ENCODE results near the gene CRLF1. TPM values are rescaled to one million over a fixed set of nuclear protein-coding genes. Genes with fewer than 3 reads are reported as not detected.
A peak's percentile ranks its signal among the peaks of the same experiment; 100 is the strongest.

The CRLF1 gene
- total and polyA plus RNA-seq, 9 donors = 11.0 to 52.6 (median 35.7) TPM

DNA sequence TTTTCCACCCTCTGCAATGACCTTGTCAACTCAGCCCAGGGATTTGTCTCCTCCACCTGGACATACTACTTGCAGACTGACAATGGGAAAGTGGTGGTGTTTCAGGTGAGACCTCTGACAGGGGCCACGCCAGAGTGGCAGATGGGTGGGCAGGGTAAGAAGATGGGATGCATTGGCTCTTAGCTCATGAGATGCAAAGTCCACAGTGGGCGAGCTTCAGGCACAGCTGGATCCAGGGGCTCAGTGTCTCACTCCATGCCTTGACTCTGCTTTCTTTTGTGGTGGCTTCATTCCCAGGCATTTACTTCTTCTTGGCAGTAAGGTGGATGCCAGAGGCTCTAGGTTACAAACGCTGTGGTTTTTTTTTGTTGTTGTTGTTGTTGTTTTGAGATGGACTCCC, 9.4 kb upstream of the CRLF1 start:
- H3K4me3 ChIP-seq (ENCODE audit: low read length) = no peak overlapping the region
- H3K4me1 ChIP-seq (ENCODE audit: control insufficient read depth, insufficient read depth, low read length) = peaks cover 21% of the 10 kb centered on the region
- no peak for DNase-seq
- no peaks in the 10 kb centered on the region for H3K9me3 ChIP-seq (replicated peaks; ENCODE audit: control insufficient read depth, low read depth, low read length)
- H3K27ac ChIP-seq (ENCODE audit: low read length) = no peak overlapping the region
- 100% methylated on average over 1 of the region's 3 CpGs for WGBS (ENCODE audit: insufficient coverage)
- H3K27me3 ChIP-seq (ENCODE audit: control insufficient read depth, insufficient read depth, low read length) = peaks cover 51% of the 10 kb centered on the region
- H3K36me3 ChIP-seq (ENCODE audit: control insufficient read depth, insufficient read depth, low read length) = no peaks in the 10 kb centered on the region

DNA sequence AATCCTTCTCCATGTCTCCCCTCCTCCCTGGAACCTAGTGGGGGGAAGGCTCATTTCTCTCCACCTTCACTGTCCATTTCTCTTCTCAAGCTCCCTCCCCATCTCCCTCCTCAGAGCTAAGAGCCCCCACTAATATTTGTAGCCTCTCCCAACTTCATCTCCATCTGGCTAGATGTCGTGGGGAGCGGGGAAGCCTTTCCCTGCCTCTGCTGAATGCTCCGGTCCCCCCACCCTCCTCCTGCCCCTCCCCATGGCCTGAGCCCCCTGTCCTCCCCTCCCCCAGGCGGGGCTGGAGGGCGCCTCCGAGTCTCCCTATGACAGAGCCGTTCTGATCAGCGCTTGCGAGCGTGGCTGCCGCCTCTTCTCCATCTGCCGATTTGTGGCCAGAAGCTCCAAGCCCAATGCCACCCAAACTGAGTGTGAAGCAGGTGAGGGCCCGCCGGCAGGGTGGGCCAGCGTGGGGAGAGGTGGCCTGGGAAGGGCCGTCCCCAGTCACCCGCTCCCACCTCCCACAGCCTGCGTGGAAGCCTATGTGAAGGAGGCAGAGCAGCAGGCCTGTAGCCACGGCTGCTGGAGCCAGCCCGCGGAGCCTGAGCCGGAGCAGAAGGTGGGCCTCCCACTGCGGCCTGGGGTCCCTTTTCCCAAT, 7.1 kb upstream of the CRLF1 start:
- H3K27ac ChIP-seq (ENCODE audit: low read length) = no peak overlapping the region
- H3K27me3 ChIP-seq (ENCODE audit: control insufficient read depth, insufficient read depth, low read length) = peaks cover 74% of the 10 kb centered on the region
- H3K9me3 ChIP-seq (replicated peaks; ENCODE audit: control insufficient read depth, low read depth, low read length) = no peaks in the 10 kb centered on the region
- H3K36me3 ChIP-seq (ENCODE audit: control insufficient read depth, insufficient read depth, low read length) = no peaks in the 10 kb centered on the region
- H3K4me3 ChIP-seq (ENCODE audit: low read length) = no peak overlapping the region
- peaks cover 24% of the 10 kb centered on the region for H3K4me1 ChIP-seq (ENCODE audit: control insufficient read depth, insufficient read depth, low read length)
- 36% methylated on average over 14 of the region's 23 CpGs for WGBS (ENCODE audit: insufficient coverage)
- no peak for DNase-seq

DNA sequence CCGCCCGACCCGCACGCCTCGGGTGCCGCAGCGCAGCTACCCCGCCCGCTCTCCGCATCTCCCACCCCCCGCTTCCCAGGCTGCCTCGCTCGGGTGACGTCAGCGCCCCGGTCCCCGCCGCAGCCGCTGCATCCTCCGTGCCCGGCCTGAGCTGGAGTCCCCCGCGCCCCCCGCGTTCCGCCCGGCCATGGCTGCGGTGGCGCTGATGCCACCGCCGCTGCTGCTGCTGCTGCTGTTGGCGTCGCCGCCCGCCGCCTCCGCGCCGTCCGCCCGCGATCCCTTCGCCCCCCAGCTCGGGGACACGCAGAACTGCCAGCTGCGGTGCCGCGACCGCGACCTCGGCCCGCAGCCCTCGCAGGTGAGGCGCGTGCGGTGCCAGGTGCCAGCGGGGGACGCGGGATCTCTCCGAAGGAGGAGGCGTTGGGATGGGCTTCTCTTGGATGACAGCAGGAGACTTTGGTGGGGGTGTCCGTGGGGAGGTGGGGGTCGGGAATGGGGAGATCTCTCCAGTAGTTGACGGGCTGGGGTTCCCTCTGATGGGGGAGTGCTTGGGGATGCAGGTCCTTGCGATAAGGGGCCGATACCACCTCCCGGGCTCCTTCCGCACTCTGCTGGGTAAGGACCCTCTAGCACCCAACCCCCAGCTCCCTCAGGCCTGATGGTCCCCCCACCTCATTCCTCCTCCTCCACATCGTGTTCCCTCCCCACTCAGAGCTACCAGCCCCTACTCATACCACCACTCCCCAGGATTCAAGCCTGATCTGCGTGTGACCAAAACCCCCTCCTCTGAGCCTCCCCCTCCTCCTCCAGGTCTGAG, 6.4 kb upstream of the CRLF1 start, which contains the start of gene TMEM59L:
Gene TMEM59L, plus strand, starts transcription at position 99 of the 817 bp plus-strand sequence. Its CDS starts 89 bp downstream, at position 188.
- peaks cover 81% of the 10 kb centered on the region for H3K27me3 ChIP-seq (ENCODE audit: control insufficient read depth, insufficient read depth, low read length)
- WGBS (ENCODE audit: insufficient coverage) = under 1% methylated on average over 65 of the region's 70 CpGs

DNA sequence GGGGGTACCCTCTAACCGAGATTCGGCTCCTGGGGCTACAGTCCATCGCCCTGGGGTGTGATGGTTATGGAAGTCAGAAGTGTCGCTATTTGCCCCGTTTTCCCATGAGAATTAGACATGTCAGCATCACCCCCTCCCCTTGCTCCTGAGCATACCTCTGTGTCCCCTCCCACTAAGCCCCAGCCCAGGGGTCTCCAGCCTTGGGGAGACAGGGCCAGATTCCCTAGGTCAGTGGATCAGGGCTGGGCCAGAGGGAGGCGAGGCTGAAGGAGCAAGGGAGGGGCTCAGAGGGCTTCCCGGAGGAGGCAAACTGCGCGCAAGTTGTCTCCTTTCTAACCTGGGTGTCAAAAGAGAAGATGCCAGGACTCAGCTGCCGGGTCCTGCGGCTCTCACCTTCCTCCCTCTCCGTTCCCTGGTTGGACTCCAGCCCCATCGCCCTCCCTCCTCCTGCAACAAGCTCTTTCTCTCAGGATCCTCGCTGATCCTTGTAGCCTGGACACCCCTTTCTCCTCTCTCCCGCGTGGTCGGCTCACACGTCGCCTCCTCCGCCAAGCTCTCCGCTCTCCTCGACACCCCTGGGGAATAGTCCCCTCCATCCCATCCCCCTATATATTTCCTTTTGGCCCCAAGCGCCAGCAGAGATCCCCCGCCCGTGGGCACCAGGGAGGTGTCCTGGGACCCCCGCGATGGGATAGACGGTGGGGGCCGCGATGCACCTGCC, 5.6 kb upstream of the CRLF1 start:
- Histone ChIP-seq H3K27ac (ENCODE audit: low read length) (no peak overlapping the region), H3K9me3 (replicated peaks; ENCODE audit: control insufficient read depth, low read depth, low read length) (no peaks in the 10 kb centered on the region), H3K36me3 (ENCODE audit: control insufficient read depth, insufficient read depth, low read length) (no peaks in the 10 kb centered on the region), H3K27me3 (ENCODE audit: control insufficient read depth, insufficient read depth, low read length) (peaks cover 87% of the 10 kb centered on the region), H3K4me3 (ENCODE audit: low read length) (peak overlapping the region; percentile 32), H3K4me1 (ENCODE audit: control insufficient read depth, insufficient read depth, low read length) (peaks cover 33% of the 10 kb centered on the region)
- under 1% methylated on average over 25 of the region's 30 CpGs for WGBS (ENCODE audit: insufficient coverage)
- no peak for DNase-seq

More for the DNA sequence above, 6.4 kb upstream of the CRLF1 start, which contains the start of gene TMEM59L:
- Histone ChIP-seq H3K27ac (ENCODE audit: low read length) (no peak within 1 kb of the TSS), H3K36me3 (ENCODE audit: control insufficient read depth, insufficient read depth, low read length) (no peaks in the 10 kb centered on the region), H3K4me3 (ENCODE audit: low read length) (peak within 1 kb of the TSS; percentile 32), H3K9me3 (replicated peaks; ENCODE audit: control insufficient read depth, low read depth, low read length) (no peaks in the 10 kb centered on the region), H3K4me1 (ENCODE audit: control insufficient read depth, insufficient read depth, low read length) (peaks cover 26% of the 10 kb centered on the region)
- DNase-seq = no peak

DNA sequence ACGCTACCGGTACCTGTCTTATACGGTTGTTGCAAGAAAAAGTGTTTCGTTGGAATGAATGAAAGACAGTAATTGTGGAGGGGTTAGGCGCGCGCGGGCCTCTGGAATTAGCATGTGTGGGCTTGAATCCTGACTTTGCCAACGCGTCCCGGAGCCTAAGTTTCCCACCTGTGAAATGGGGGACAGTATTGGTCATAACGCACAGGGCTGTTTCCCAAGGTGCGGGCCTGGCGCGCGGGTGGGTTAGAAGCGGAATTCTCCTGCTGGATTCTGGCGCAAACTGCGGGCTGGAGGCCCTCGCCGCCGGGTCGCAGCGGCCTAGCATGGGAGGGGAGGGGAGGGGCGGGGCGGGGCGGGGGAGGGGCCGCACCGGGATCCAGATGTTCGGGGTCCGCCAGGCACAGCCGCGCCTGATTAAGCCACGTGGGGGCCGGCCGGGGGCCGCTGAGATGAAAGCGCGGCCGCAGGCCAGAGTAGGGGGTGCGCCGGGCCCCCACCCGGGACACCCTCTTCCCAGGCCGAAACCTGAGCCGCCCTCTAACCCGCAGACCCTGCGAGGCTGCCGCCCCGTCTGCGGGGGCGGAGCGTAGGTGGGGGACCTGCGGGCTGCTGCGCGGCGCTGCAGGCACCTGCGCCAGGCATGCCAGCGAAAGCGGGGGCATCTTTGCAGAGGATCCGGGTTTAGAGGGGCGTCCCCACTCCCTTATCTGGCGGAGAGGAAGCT, 4.9 kb upstream of the CRLF1 start:
- no peak for DNase-seq
- Histone ChIP-seq H3K36me3 (ENCODE audit: control insufficient read depth, insufficient read depth, low read length) (no peaks in the 10 kb centered on the region), H3K4me3 (ENCODE audit: low read length) (no peak overlapping the region), H3K9me3 (replicated peaks; ENCODE audit: control insufficient read depth, low read depth, low read length) (no peaks in the 10 kb centered on the region), H3K27me3 (ENCODE audit: control insufficient read depth, insufficient read depth, low read length) (peaks cover 91% of the 10 kb centered on the region), H3K27ac (ENCODE audit: low read length) (no peak overlapping the region), H3K4me1 (ENCODE audit: control insufficient read depth, insufficient read depth, low read length) (peaks cover 37% of the 10 kb centered on the region)
- 1% methylated on average over 55 of the region's 62 CpGs for WGBS (ENCODE audit: insufficient coverage)

DNA sequence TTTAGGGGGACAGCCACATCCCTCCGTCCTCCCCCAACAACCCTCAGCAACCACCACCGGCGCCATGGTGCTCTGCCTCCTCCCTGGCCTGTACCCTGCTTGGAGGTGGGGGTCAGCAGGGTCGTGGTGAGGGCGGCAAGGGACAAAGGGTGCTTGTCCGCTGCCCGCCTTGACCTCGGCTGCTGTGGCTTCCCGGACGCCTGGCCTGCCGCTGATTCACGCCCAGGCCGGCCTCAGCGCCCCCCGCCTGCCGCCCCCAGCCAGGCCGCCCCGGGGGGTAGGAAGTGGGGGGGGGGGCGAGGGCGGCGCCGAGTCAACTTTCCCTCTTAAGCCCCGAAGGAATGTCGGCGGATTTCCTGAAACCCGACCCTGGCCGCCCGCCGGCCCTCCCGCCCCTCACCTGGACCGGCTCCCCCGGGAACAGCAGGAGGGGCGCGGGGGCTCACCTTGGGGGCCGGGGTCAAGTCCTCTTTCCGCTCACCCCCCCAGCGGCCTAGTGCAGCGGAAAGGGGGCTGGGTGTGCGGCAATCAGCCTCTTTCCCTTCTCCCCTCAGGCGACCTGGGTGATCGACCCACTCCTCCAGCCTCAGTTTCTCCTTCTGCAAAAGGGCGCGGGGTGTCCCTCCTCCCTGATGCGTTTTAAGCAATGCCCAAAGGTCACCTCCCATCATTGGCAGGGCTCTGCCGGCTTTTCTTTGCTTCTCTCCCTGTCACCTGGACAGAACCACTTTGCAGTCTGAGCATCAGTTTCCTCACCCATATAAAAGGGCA, 4.1 kb upstream of the CRLF1 start:
- Histone ChIP-seq H3K36me3 (ENCODE audit: control insufficient read depth, insufficient read depth, low read length) (no peaks in the 10 kb centered on the region), H3K27me3 (ENCODE audit: control insufficient read depth, insufficient read depth, low read length) (peaks cover 90% of the 10 kb centered on the region), H3K4me1 (ENCODE audit: control insufficient read depth, insufficient read depth, low read length) (peaks cover 37% of the 10 kb centered on the region), H3K27ac (ENCODE audit: low read length) (no peak overlapping the region), H3K4me3 (ENCODE audit: low read length) (no peak overlapping the region), H3K9me3 (replicated peaks; ENCODE audit: control insufficient read depth, low read depth, low read length) (no peaks in the 10 kb centered on the region)
- no peak for DNase-seq
- WGBS (ENCODE audit: insufficient coverage) = 7% methylated on average over 19 of the region's 45 CpGs

DNA sequence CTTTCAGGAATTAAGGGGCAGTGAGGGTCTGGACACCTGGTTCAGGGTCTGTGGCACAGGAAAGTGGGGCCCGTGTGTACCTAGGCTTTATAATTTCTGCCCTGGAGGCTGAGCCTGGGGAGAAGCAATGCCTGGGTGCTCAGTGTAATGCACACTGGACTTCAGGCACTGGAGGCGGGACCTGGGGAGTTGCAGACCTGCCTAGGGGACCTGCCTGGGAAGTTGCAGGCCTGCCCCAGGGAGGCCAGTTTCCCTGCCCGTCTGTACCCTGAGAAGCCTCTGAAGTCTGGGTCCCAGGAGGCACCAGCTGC, 3.6 kb upstream of the CRLF1 start:
- Histone ChIP-seq H3K4me1 (ENCODE audit: control insufficient read depth, insufficient read depth, low read length) (peaks cover 41% of the 10 kb centered on the region), H3K4me3 (ENCODE audit: low read length) (no peak overlapping the region), H3K9me3 (replicated peaks; ENCODE audit: control insufficient read depth, low read depth, low read length) (no peaks in the 10 kb centered on the region), H3K27me3 (ENCODE audit: control insufficient read depth, insufficient read depth, low read length) (peaks cover 93% of the 10 kb centered on the region), H3K27ac (ENCODE audit: low read length) (no peak overlapping the region), H3K36me3 (ENCODE audit: control insufficient read depth, insufficient read depth, low read length) (no peaks in the 10 kb centered on the region)
- 43% methylated on average over 3 of the region's 3 CpGs for WGBS (ENCODE audit: insufficient coverage)
- no peak for DNase-seq

DNA sequence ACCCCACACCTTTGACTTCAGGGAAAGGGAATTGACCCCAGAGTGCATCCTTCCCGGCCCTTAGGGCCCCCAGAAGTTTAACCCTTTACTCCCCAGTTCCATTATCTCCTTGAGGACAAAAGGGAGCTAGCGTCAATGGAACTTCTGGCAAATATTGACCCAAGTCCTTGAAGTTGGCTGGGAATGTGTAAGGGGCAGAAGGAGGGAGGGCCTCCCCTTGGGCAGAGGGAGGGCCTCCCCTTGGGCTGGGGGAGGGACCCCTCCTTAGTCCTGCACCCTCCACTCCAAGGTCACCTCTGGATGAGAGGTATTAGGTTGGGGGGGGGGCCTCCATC, 3.1 kb upstream of the CRLF1 start:
- H3K9me3 ChIP-seq (replicated peaks; ENCODE audit: control insufficient read depth, low read depth, low read length) = no peaks in the 10 kb centered on the region
- H3K4me3 ChIP-seq (ENCODE audit: low read length) = no peak overlapping the region
- H3K4me1 ChIP-seq (ENCODE audit: control insufficient read depth, insufficient read depth, low read length) = peaks cover 42% of the 10 kb centered on the region
- no peak for DNase-seq
- no peaks in the 10 kb centered on the region for H3K36me3 ChIP-seq (ENCODE audit: control insufficient read depth, insufficient read depth, low read length)
- peaks cover 93% of the 10 kb centered on the region for H3K27me3 ChIP-seq (ENCODE audit: control insufficient read depth, insufficient read depth, low read length)
- H3K27ac ChIP-seq (ENCODE audit: low read length) = no peak overlapping the region
- WGBS (ENCODE audit: insufficient coverage) = 0% methylated on average over 1 of the region's 2 CpGs

DNA sequence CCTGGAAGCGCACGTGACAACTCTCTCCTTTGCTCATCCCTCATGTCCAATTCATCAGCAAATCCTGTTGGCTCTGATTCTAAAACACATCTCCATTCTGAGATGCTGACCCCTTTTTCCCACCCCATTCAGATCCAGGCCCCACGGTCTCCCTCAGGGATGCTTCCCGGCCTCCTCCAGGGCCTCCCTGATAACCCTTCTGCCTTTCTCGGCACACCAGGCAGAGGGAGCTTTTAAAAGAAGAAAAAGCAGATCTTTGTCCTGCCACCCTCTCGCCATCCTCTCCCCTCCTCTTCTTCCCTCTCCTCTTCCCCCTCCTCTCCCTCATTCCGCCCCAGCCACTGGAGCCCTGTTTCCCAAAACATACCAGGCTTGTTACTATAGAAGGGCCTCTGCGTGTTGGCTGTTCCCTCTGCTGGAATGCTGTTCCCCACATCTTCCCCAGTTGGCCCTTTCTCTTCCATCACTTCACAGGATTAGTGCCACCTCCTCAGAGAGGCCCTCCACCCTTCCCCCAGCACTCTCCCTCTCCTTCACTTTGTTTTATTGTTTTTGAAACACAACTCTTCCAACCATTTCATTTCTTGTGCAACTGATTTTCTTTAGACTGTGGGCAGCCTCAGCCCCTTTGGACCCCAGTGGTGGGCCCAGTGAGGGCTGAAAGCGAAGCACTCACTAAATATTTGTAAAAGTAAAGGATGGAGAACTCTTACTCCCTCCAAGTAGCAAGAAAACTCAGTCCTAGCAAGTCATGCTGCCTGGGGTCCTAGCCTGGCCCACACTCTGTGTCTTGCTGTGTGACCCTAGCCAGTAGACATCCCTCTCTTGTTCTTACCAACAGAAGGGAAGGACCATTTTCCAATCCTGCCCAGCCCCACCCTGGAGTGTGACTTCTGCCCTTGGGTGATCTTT, 2.5 kb upstream of the CRLF1 start:
- Histone ChIP-seq H3K27ac (ENCODE audit: low read length) (no peak overlapping the region), H3K4me3 (ENCODE audit: low read length) (no peak overlapping the region), H3K9me3 (replicated peaks; ENCODE audit: control insufficient read depth, low read depth, low read length) (no peaks in the 10 kb centered on the region), H3K4me1 (ENCODE audit: control insufficient read depth, insufficient read depth, low read length) (peaks cover 49% of the 10 kb centered on the region), H3K27me3 (ENCODE audit: control insufficient read depth, insufficient read depth, low read length) (peaks cover 93% of the 10 kb centered on the region), H3K36me3 (ENCODE audit: control insufficient read depth, insufficient read depth, low read length) (no peaks in the 10 kb centered on the region)
- no peak for DNase-seq
- 48% methylated on average over 7 of the region's 9 CpGs for WGBS (ENCODE audit: insufficient coverage)
